ENCODE results near the gene WNK4. TPM values are rescaled to one million over a fixed set of nuclear protein-coding genes. Genes with fewer than 3 reads are reported as not detected.
A peak's percentile ranks its signal among the peaks of the same experiment; 100 is the strongest.

Gene WNK4
- total and polyA plus RNA-seq, 9 of the 15 experiments (the other 6 are each of a cell fraction or from before 2014, with no cell fraction given) = 0.32 to 25.8 (median 4.5) TPM

GRCh38 chr17:42779936-42780850 is at the start of gene WNK4 (continued):
- TF ChIP-seq MCM5 (IDR thresholded peaks at IDR 0.05; ENCODE audit: low read depth) = no peak
- TF ChIP-seq ZNF695 (CRISPR knock-in tag; IDR thresholded peaks at IDR 0.05) = no peak
- TF ChIP-seq HMGXB4 (CRISPR knock-in tag; IDR thresholded peaks at IDR 0.05) = no peak
- no peak; a peak in 1 of 4 replicates for TF ChIP-seq FOXA3 (CRISPR knock-in tag; conservative IDR thresholded peaks at IDR 0.05 in 1 of 2, IDR thresholded peaks at IDR 0.05 in 1 of 2)
- TF ChIP-seq RAD21 (CRISPR knock-in tag; conservative IDR thresholded peaks at IDR 0.05 in 1 of 2, IDR thresholded peaks at IDR 0.05 in 1 of 2) = peak in 1 of 2 experiments; percentile 30; a peak in 1 of 4 replicates
- TF ChIP-seq POLR2G (IDR thresholded peaks at IDR 0.05; ENCODE audit: low read depth, low read length) = peak; percentile 86
- no peak for TF ChIP-seq ILK (tag; IDR thresholded peaks at IDR 0.05; ENCODE audit: borderline replicate concordance, low read depth)
- TF ChIP-seq SRF (CRISPR knock-in tag; IDR thresholded peaks at IDR 0.05) = peak in 1 of 2 experiments; percentile 40; a peak in 1 of 4 replicates
- no peak for TF ChIP-seq FIP1L1 (IDR thresholded peaks at IDR 0.05; ENCODE audit: low read depth, low read length, poor library complexity, severe bottlenecking)
- TF ChIP-seq TOE1 (IDR thresholded peaks at IDR 0.05; ENCODE audit: borderline replicate concordance) = peak; percentile 64; the same call in 1 of the 2 replicates
- no peak for TF ChIP-seq TOE1 (CRISPR knock-in tag; IDR thresholded peaks at IDR 0.05; ENCODE audit: borderline replicate concordance, low read depth)
- peak; percentile 91 for TF ChIP-seq MYNN (IDR thresholded peaks at IDR 0.05)
- TF ChIP-seq MYNN (CRISPR knock-in tag; IDR thresholded peaks at IDR 0.05) = no peak
- no peak for TF ChIP-seq NR0B1 (IDR thresholded peaks at IDR 0.05; ENCODE audit: partially characterized antibody)
- TF ChIP-seq MTF1 (CRISPR knock-in tag; IDR thresholded peaks at IDR 0.05; ENCODE audit: borderline replicate concordance) = no peak
- TF ChIP-seq ZNF282 (CRISPR knock-in tag; IDR thresholded peaks at IDR 0.05) = no peak
- no peak for TF ChIP-seq ZNF165 (CRISPR knock-in tag; IDR thresholded peaks at IDR 0.05; ENCODE audit: borderline replicate concordance)
- TF ChIP-seq TEAD4 (IDR thresholded peaks at IDR 0.05; ENCODE audit: low read length) = peak; percentile 90
- TF ChIP-seq TEAD4 (CRISPR knock-in tag; IDR thresholded peaks at IDR 0.05; ENCODE audit: borderline replicate concordance) = no peak
- no peak for TF ChIP-seq RBM25 (IDR thresholded peaks at IDR 0.05; ENCODE audit: low read depth, low read length, severe bottlenecking)
- TF ChIP-seq TCF7 (IDR thresholded peaks at IDR 0.05; ENCODE audit: borderline replicate concordance) = 0 out of 2 replicates have a peak, but pooled peaks have one; percentile 32
- no peak for TF ChIP-seq ZNF830 (CRISPR knock-in tag; IDR thresholded peaks at IDR 0.05)
- no peak for TF ChIP-seq ZFP1 (CRISPR knock-in tag; IDR thresholded peaks at IDR 0.05)
- TF ChIP-seq WHSC1 (IDR thresholded peaks at IDR 0.05; ENCODE audit: low read length) = no peak
- TF ChIP-seq ADNP (tag; IDR thresholded peaks at IDR 0.05) = no peak
- no peak for TF ChIP-seq ZNF12 (CRISPR knock-in tag; IDR thresholded peaks at IDR 0.05)

Measured in K562 (cell line).